ENCODE data around the gene CKS1B. TPM values are rescaled to one million over a fixed set of nuclear protein-coding genes. Genes with fewer than 3 reads are reported as not detected.

The CKS1B gene
- total and polyA plus RNA-seq, 2 donors (not counting 1 experiment from before 2014, with no cell fraction given): 16.8 to 33.0 TPM

DNA sequence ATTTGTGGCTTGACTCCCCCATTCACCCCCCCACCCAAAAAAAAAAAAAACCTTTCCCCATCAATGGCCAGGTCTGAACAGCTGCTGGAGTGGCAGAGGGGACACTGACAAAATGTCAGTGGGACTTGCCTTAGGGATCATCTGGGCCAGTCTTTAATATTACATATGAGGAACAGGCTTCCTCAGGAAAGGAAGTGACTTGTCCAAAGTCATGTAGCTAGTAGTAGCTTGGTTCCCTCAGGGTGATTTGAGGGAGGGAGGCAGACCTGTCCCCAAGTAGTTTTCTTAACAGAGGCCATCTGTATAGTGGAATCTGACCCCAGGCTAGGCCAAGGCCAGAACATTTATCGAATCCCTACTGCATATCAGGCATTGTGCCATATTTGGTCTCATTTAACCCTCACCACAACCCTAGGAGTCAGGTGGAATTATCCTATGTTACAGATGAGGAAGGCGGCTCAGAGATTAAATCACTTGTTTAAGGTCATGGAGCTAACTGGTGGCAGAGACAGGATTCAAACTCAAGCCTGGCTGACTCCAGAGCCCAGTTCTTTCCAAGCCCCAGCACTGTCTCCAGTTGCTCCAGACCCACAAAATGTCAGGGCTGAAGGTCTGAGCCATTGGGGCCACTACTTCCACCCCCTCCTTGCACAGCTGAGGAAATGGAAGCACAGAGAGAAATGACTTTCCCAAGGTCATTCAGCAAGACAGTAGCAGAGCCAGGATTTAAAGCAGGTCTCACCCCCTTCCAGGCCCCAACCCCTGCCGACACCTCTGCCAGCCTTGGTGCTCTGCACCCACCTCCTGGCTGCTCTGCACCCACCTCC lies 38.5 kb downstream of the CKS1B start:
- Mint-ChIP-seq H3K27ac (peak overlapping the region; percentile 83), H3K4me1 (peaks cover 79% of the 10 kb centered on the region), H3K27me3 (no peaks in the 10 kb centered on the region), H3K4me3 (no peak overlapping the region), H3K9me3 (ENCODE audit: insufficient read depth) (no peaks in the 10 kb centered on the region)
- POLR2A ChIA-PET: interaction anchor here (0.6 to 6.0 kb wide), 4 partner anchors 11 to 56 kb away, joined by 3 to 74 read pairs (median 6); partner anchors contain the start of gene ZBTB7B
- Histone ChIP-seq H2AFZ (ENCODE audit: insufficient read depth, low read depth, low read length, poor library complexity, severe bottlenecking) (no peak overlapping the region), H3K4me2 (replicated peaks; ENCODE audit: low read depth, low read length, poor library complexity, severe bottlenecking) (peak overlapping the region; percentile 22), H3K27me3 (replicated peaks in 1 of 4; ENCODE audit: control extremely low read depth in 1 of 4, control insufficient read depth in 3 of 4, insufficient read depth in 4 of 4, low read length in 3 of 4) (no peaks in the 10 kb centered on the region), H3K9ac (ENCODE audit: low read length) (no peak overlapping the region), H3K4me1 (ENCODE audit: control insufficient read depth in 2 of 2, insufficient read depth in 2 of 2, low read length in 2 of 2) (peaks cover 90 to 98% of the 10 kb centered on the region in 2 donors), H3K36me3 (replicated peaks in 1 of 2; ENCODE audit: control extremely low read depth in 1 of 2, control insufficient read depth in 1 of 2, extremely low read depth in 1 of 2, insufficient read depth in 2 of 2, low read length in 1 of 2) (peaks cover 0 to 29% of the 10 kb centered on the region in 2 experiments), H4K20me1 (ENCODE audit: control insufficient read depth, insufficient read depth, low read length, poor library complexity, severe bottlenecking) (peaks cover 18% of the 10 kb centered on the region), H3K4me3 (ENCODE audit: control extremely low read depth in 1 of 5, extremely low read depth in 1 of 5, insufficient read depth in 1 of 5, low read depth in 2 of 5, low read length in 4 of 5) (no peak overlapping the region), H3K27ac (ENCODE audit: low read length in 2 of 2) (peak overlapping the region; percentile 6 to 48), H3K79me2 (ENCODE audit: control insufficient read depth, insufficient read depth, low read length) (peaks cover 20% of the 10 kb centered on the region), H3K9me3 (ENCODE audit: control extremely low read depth in 1 of 3, control insufficient read depth in 2 of 3, insufficient read depth in 1 of 3, low read length in 2 of 3) (no peaks in the 10 kb centered on the region)
- intact Hi-C loops (cut with micrococcal nuclease): no loop called here
- DNase-seq (no peak), ATAC-seq (ENCODE audit: low read depth) (no peak)
- WGBS (ENCODE audit: insufficient coverage): no CpG with 5 or more reads among the region's 3 CpGs
- TF ChIP-seq EZH2 (IDR thresholded peaks at IDR 0.05; ENCODE audit: borderline replicate concordance, insufficient read depth, low read depth, low read length, poor library complexity, severe bottlenecking): no peak
- TF ChIP-seq, protein P1, sequence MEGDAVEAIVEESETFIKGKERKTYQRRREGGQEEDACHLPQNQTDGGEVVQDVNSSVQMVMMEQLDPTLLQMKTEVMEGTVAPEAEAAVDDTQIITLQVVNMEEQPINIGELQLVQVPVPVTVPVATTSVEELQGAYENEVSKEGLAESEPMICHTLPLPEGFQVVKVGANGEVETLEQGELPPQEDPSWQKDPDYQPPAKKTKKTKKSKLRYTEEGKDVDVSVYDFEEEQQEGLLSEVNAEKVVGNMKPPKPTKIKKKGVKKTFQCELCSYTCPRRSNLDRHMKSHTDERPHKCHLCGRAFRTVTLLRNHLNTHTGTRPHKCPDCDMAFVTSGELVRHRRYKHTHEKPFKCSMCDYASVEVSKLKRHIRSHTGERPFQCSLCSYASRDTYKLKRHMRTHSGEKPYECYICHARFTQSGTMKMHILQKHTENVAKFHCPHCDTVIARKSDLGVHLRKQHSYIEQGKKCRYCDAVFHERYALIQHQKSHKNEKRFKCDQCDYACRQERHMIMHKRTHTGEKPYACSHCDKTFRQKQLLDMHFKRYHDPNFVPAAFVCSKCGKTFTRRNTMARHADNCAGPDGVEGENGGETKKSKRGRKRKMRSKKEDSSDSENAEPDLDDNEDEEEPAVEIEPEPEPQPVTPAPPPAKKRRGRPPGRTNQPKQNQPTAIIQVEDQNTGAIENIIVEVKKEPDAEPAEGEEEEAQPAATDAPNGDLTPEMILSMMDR (IDR thresholded peaks at IDR 0.05): no peak
- CTCF ChIA-PET: interaction anchor here (0.5 to 17.4 kb wide), 4 partner anchors 13 to 49 kb away, joined by 3 to 295 read pairs (median 4); partner anchors contain the start of genes LENEP and ZBTB7B

DNA sequence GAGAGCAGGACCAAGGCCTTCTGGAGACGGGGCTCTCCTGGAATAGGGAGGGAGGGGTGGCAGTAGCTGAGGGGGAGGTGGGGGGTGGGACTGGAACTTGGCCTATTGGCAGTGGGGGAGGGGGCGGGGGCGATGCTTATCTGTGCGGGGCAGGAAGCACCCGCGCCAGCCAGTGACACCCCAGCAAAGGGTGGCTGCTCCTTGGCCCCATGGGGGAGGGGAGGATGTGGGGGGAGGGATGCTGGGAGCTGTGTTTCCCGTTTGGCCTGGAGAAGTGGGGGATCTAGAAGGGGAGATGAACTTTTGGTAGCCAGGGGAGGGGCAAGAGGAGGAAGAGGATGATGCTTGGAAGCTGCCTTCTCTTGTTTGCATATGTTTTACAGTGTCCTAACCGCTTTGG lies 39.2 kb downstream of the CKS1B start:
- Histone ChIP-seq H3K27ac (ENCODE audit: low read length in 2 of 2) (peak overlapping the region in 1 of 2 donors; percentile 26), H3K36me3 (replicated peaks in 1 of 2; ENCODE audit: control extremely low read depth in 1 of 2, control insufficient read depth in 1 of 2, extremely low read depth in 1 of 2, insufficient read depth in 2 of 2, low read length in 1 of 2) (peaks cover 0 to 29% of the 10 kb centered on the region in 2 experiments), H3K9ac (ENCODE audit: low read length) (no peak overlapping the region), H3K4me2 (replicated peaks; ENCODE audit: low read depth, low read length, poor library complexity, severe bottlenecking) (peak overlapping the region; percentile 22), H4K20me1 (ENCODE audit: control insufficient read depth, insufficient read depth, low read length, poor library complexity, severe bottlenecking) (peaks cover 14% of the 10 kb centered on the region), H3K27me3 (replicated peaks in 1 of 4; ENCODE audit: control extremely low read depth in 1 of 4, control insufficient read depth in 3 of 4, insufficient read depth in 4 of 4, low read length in 3 of 4) (no peaks in the 10 kb centered on the region), H3K79me2 (ENCODE audit: control insufficient read depth, insufficient read depth, low read length) (peaks cover 13% of the 10 kb centered on the region), H3K4me1 (ENCODE audit: control insufficient read depth in 2 of 2, insufficient read depth in 2 of 2, low read length in 2 of 2) (peaks cover 90 to 98% of the 10 kb centered on the region in 2 donors), H3K9me3 (ENCODE audit: control extremely low read depth in 1 of 3, control insufficient read depth in 2 of 3, insufficient read depth in 1 of 3, low read length in 2 of 3) (no peaks in the 10 kb centered on the region), H2AFZ (ENCODE audit: insufficient read depth, low read depth, low read length, poor library complexity, severe bottlenecking) (no peak overlapping the region), H3K4me3 (ENCODE audit: control extremely low read depth in 1 of 5, extremely low read depth in 1 of 5, insufficient read depth in 1 of 5, low read depth in 2 of 5, low read length in 4 of 5) (no peak overlapping the region)
- ChIA-PET POLR2A (interaction anchor here (0.6 to 6.0 kb wide), 5 partner anchors 12 to 65 kb away, joined by 3 to 74 read pairs (median 7); partner anchors contain the start of genes CKS1B, EFNA3 and ZBTB7B), CTCF (interaction anchor here (0.5 to 17.4 kb wide), 2 partner anchors 14 to 33 kb away, joined by 3 to 295 read pairs; partner anchors contain the start of genes LENEP and ZBTB7B)
- ATAC-seq (ENCODE audit: low read depth): no peak
- TF ChIP-seq EZH2 (IDR thresholded peaks at IDR 0.05; ENCODE audit: borderline replicate concordance, insufficient read depth, low read depth, low read length, poor library complexity, severe bottlenecking): no peak
- TF ChIP-seq, protein P1 (IDR thresholded peaks at IDR 0.05): no peak
- Mint-ChIP-seq H3K4me1 (peaks cover 78% of the 10 kb centered on the region), H3K4me3 (no peak overlapping the region), H3K9me3 (ENCODE audit: insufficient read depth) (no peaks in the 10 kb centered on the region), H3K27me3 (no peaks in the 10 kb centered on the region), H3K27ac (peak overlapping the region; percentile 89)
- no peak for DNase-seq
- 13% methylated on average over 7 of the region's 8 CpGs for WGBS (ENCODE audit: insufficient coverage)
- intact Hi-C loops (cut with micrococcal nuclease): no loop called here

Data from B cell (primary cell).